GM06990 (cell line): ENCODE results near the gene CASQ1.

Experiments
- DNase-seq: peaks from one replicate; pipeline ENCODE4 v3.0.0-alpha.2; 2011; ENCODE audit not compliant: insufficient read length; ENCODE audit errors: extremely low read depth
- H3K27me3 ChIP-seq: replicated peaks from 2 replicates; pipeline ENCODE4 v1.6.0; 2011; ENCODE audit warnings: low read length; ENCODE audit not compliant: control insufficient read depth, insufficient read depth
- H3K36me3 ChIP-seq: 2 replicates; pipeline ENCODE4 v1.5.1; 2011; ENCODE audit warnings: low read length; ENCODE audit not compliant: control insufficient read depth, insufficient read depth
- H3K4me3 ChIP-seq: replicated peaks from 2 replicates; pipeline ENCODE4 v1.5.1; 2011; ENCODE audit warnings: low read depth, mild to moderate bottlenecking, control low read depth, low read length
- CTCF ChIP-seq: IDR thresholded peaks from 2 replicates; pipeline ENCODE4 v1.5.1; 2011; ENCODE audit warnings: low read length, control low read depth, mild to moderate bottlenecking, inconsistent platforms; ENCODE audit not compliant: insufficient read depth, poor library complexity, severe bottlenecking

CASQ1 gene

GRCh38 chr1:160222546-160222945 lies 32.2 kb downstream of the CASQ1 start:
- Histone ChIP-seq H3K27me3 (no peaks in the 10 kb centered on the region), H3K36me3 (peaks cover 31% of the 10 kb centered on the region), H3K4me3 (no peak overlapping the region)
- DNase-seq = no peak
- no peak for TF ChIP-seq CTCF

- Histone ChIP-seq H3K27me3 (no peaks in the 10 kb centered on the region), H3K36me3 (peaks cover 25% of the 10 kb centered on the region), H3K4me3 (no peak overlapping the region)
- no peak for TF ChIP-seq CTCF
- DNase-seq = no peak
Measured at GRCh38 chr1:160224606-160225005, 34.2 kb downstream of the CASQ1 start.

GRCh38 chr1:160225345-160225744 lies 35.0 kb downstream of the CASQ1 start:
- H3K36me3 ChIP-seq = peaks cover 27% of the 10 kb centered on the region
- no peak for TF ChIP-seq CTCF
- no peaks in the 10 kb centered on the region for H3K27me3 ChIP-seq
- no peak for DNase-seq
- no peak overlapping the region for H3K4me3 ChIP-seq

GRCh38 chr1:160226623-160227022 lies 36.2 kb downstream of the CASQ1 start:
- Histone ChIP-seq H3K36me3 (peaks cover 27% of the 10 kb centered on the region), H3K4me3 (no peak overlapping the region), H3K27me3 (no peaks in the 10 kb centered on the region)
- TF ChIP-seq CTCF = no peak
- no peak for DNase-seq

- no peak for TF ChIP-seq CTCF
- Histone ChIP-seq H3K4me3 (no peak overlapping the region), H3K27me3 (no peaks in the 10 kb centered on the region), H3K36me3 (peaks cover 29% of the 10 kb centered on the region)
- no peak for DNase-seq
Measured at GRCh38 chr1:160227034-160227433, 36.7 kb downstream of the CASQ1 start.

- H3K36me3 ChIP-seq = peaks cover 30% of the 10 kb centered on the region
- H3K4me3 ChIP-seq = no peak overlapping the region
- no peak for TF ChIP-seq CTCF
- H3K27me3 ChIP-seq = no peaks in the 10 kb centered on the region
- no peak for DNase-seq
Measured at GRCh38 chr1:160227561-160227960, 37.2 kb downstream of the CASQ1 start.
